H9 (cell line): ENCODE data around the gene ABCB11. TPM values are rescaled to one million over a fixed set of nuclear protein-coding genes. Genes with fewer than 3 reads are reported as not detected.

Experiments used
- DNase-seq: peaks from one replicate; pipeline ENCODE4 v3.0.0-alpha.2; 2017
- H2AFZ ChIP-seq: one replicate; pipeline ENCODE4 v1.6.1; 2013; ENCODE audit warnings: mild to moderate bottlenecking, low read length, control low read depth, moderate library complexity
- H2AK5ac ChIP-seq: 2 replicates; pipeline ENCODE4 v1.6.1; 2013; ENCODE audit warnings: low read length, control low read depth, mixed read lengths; ENCODE audit not compliant: insufficient read length
- H2BK120ac ChIP-seq: one replicate; pipeline ENCODE4 v1.6.1; 2013; ENCODE audit warnings: low read depth, mild to moderate bottlenecking, low read length, control low read depth, inconsistent platforms; ENCODE audit not compliant: poor library complexity, severe bottlenecking
- H2BK12ac ChIP-seq: 2 replicates; pipeline ENCODE4 v1.6.1; 2013; ENCODE audit warnings: low read length, control low read depth, mixed read lengths, low read depth; ENCODE audit not compliant: insufficient read length
- H2BK15ac ChIP-seq: 2 replicates; pipeline ENCODE4 v1.6.1; 2013; ENCODE audit warnings: low read depth, low read length, control low read depth
- H2BK20ac ChIP-seq: one replicate; pipeline ENCODE4 v1.6.1; 2013; ENCODE audit warnings: low read depth, mild to moderate bottlenecking, low read length, control low read depth, inconsistent platforms; ENCODE audit not compliant: poor library complexity, severe bottlenecking
- H2BK5ac ChIP-seq: 2 replicates; pipeline ENCODE4 v1.6.1; 2013; ENCODE audit warnings: low read length, control low read depth, mixed read lengths; ENCODE audit not compliant: insufficient read length
- H3K14ac ChIP-seq: 2 replicates; pipeline ENCODE4 v1.6.1; 2013; ENCODE audit warnings: low read length, control low read depth; ENCODE audit not compliant: insufficient read depth
- H3K18ac ChIP-seq: 2 replicates; pipeline ENCODE4 v1.6.1; 2013; ENCODE audit warnings: low read depth, mild to moderate bottlenecking, mixed read lengths, low read length, control low read depth; ENCODE audit not compliant: insufficient read length
- H3K23ac ChIP-seq: 2 replicates; pipeline ENCODE4 v1.6.1; 2013; ENCODE audit warnings: low read length, control low read depth, mixed read lengths, low read depth; ENCODE audit not compliant: insufficient read length
- H3K23me2 ChIP-seq: 2 replicates; pipeline ENCODE4 v1.6.1; 2013; ENCODE audit warnings: low read depth, mild to moderate bottlenecking, mixed read lengths, low read length, control low read depth; ENCODE audit not compliant: insufficient read length, poor library complexity, severe bottlenecking
- H3K27ac ChIP-seq: 2 replicates; pipeline ENCODE4 v1.5.1; 2013; ENCODE audit warnings: low read length, control low read depth, mixed read lengths, low read depth; ENCODE audit not compliant: insufficient read length
- H3K27me3 ChIP-seq: 2 replicates; pipeline ENCODE4 v1.6.1; 2013; ENCODE audit warnings: low read length, control low read depth, inconsistent platforms; ENCODE audit not compliant: insufficient read depth
- H3K4ac ChIP-seq: 2 replicates; pipeline ENCODE4 v1.6.1; 2013; ENCODE audit warnings: low read depth, mild to moderate bottlenecking, control low read depth, inconsistent platforms, low read length, moderate library complexity
- H3K4me1 ChIP-seq: 2 replicates; pipeline ENCODE4 v1.6.1; 2013; ENCODE audit warnings: low read length, control low read depth, inconsistent platforms; ENCODE audit not compliant: insufficient read depth
- H3K4me2 ChIP-seq: 2 replicates; pipeline ENCODE4 v1.6.1; 2013; ENCODE audit warnings: low read length, control low read depth, mixed read lengths; ENCODE audit not compliant: insufficient read length, insufficient read depth
- H3K56ac ChIP-seq: 2 replicates; pipeline ENCODE4 v1.6.1; 2013; ENCODE audit warnings: low read depth, mild to moderate bottlenecking, mixed read lengths, low read length, control low read depth; ENCODE audit not compliant: insufficient read length
- H3K79me1 ChIP-seq: 2 replicates; pipeline ENCODE4 v1.6.1; 2013; ENCODE audit warnings: low read depth, mild to moderate bottlenecking, moderate library complexity, low read length, control low read depth, inconsistent platforms; ENCODE audit not compliant: insufficient read depth, poor library complexity, severe bottlenecking
- H3K79me2 ChIP-seq: 2 replicates; pipeline ENCODE4 v1.6.1; 2013; ENCODE audit warnings: low read length, control low read depth, inconsistent platforms; ENCODE audit not compliant: insufficient read depth
- H3K9ac ChIP-seq: 2 replicates; pipeline ENCODE4 v1.6.1; 2013; ENCODE audit warnings: low read length, control low read depth, mixed read lengths; ENCODE audit not compliant: insufficient read length; ENCODE audit errors: extremely low read depth
- H3K9me3 ChIP-seq: one replicate; pipeline ENCODE4 v1.6.1; 2013; ENCODE audit warnings: low read depth, low read length, inconsistent platforms; ENCODE audit not compliant: control insufficient read depth
- H3T11ph ChIP-seq: one replicate; pipeline ENCODE4 v1.6.1; 2013; ENCODE audit warnings: mild to moderate bottlenecking, low read length, control low read depth, inconsistent platforms
- H4K20me1 ChIP-seq: one replicate; pipeline ENCODE4 v1.6.1; 2013; ENCODE audit not compliant: control insufficient read depth, insufficient read length, insufficient read depth
- H4K5ac ChIP-seq: 2 replicates; pipeline ENCODE4 v1.6.1; 2013; ENCODE audit warnings: low read depth, mild to moderate bottlenecking, mixed read lengths, low read length, control low read depth; ENCODE audit not compliant: insufficient read length
- H4K8ac ChIP-seq: replicated peaks from 2 replicates; pipeline ENCODE4 v1.6.1; 2013; ENCODE audit warnings: low read length, control low read depth, mixed read lengths, low read depth; ENCODE audit not compliant: insufficient read length
- H4K91ac ChIP-seq: 2 replicates; pipeline ENCODE4 v1.6.1; 2013; ENCODE audit warnings: low read depth, mild to moderate bottlenecking, moderate library complexity, mixed read lengths, low read length, control low read depth; ENCODE audit not compliant: insufficient read length
- H3K27ac Mint-ChIP-seq, 3 experiments: 2 replicates in 2 of 3; 3 replicates in 1 of 3; pipeline ENCODE4 v1.8.0; 2020 to 2021; ENCODE audit warnings: mixed read lengths in 3 of 3, mild to moderate bottlenecking in 1 of 3, moderate library complexity in 1 of 3
- H3K27me3 Mint-ChIP-seq: 2 replicates; pipeline ENCODE4 v1.8.0; 2021; ENCODE audit warnings: low read depth, mild to moderate bottlenecking, moderate library complexity, mixed read lengths
- H3K36me3 Mint-ChIP-seq, 3 experiments: 2 replicates in 2 of 3; 3 replicates in 1 of 3; pipeline ENCODE4 v1.8.0; 2020 to 2021; ENCODE audit warnings: low read depth in 3 of 3, mixed read lengths in 3 of 3; ENCODE audit not compliant: insufficient read depth in 1 of 3
- H3K4me1 Mint-ChIP-seq, 2 experiments: 2 replicates each; pipeline ENCODE4 v1.8.0; 2020; ENCODE audit warnings: mixed read lengths in 2 of 2
- H3K4me3 Mint-ChIP-seq, 2 experiments: 2 replicates in 1 of 2; 3 replicates in 1 of 2; pipeline ENCODE4 v1.8.0; 2020 to 2021; ENCODE audit warnings: mild to moderate bottlenecking in 2 of 2, mixed read lengths in 2 of 2, moderate library complexity in 1 of 2
- H3K9me3 Mint-ChIP-seq, 2 experiments: 2 replicates in 1 of 2; 3 replicates in 1 of 2; pipeline ENCODE4 v1.8.0; 2020; ENCODE audit warnings: mild to moderate bottlenecking in 2 of 2, mixed read lengths in 2 of 2, moderate library complexity in 1 of 2
- CTCF ChIP-seq: fragments of 200-600 bp; sonication (generic); conservative IDR thresholded peaks from 3 replicates; pipeline ENCODE4 v1.8.0; 2021; ENCODE audit warnings: antibody characterized with exemption, mild to moderate bottlenecking
- WGBS: extraction: QIAGEN DNeasy Blood & Tissue Kit; methylation state at CpG from one replicate; pipeline ENCODE4 v1.1.7; 2013; ENCODE audit warnings: missing lambda C conversion rate, low lambda C conversion rate, mixed read lengths; ENCODE audit not compliant: insufficient read length; ENCODE audit errors: extremely low coverage; 5-methylcytosine and 5-hydroxymethylcytosine counted together
- total RNA-seq: library from RNA; stranded (reverse); gene quantifications from 2 replicates; pipeline ENCODE4 v1.2.1, GENCODE V29; 2021

Gene ABCB11
- total RNA-seq, 1 experiment from 2014 or later, result not detected

DNA sequence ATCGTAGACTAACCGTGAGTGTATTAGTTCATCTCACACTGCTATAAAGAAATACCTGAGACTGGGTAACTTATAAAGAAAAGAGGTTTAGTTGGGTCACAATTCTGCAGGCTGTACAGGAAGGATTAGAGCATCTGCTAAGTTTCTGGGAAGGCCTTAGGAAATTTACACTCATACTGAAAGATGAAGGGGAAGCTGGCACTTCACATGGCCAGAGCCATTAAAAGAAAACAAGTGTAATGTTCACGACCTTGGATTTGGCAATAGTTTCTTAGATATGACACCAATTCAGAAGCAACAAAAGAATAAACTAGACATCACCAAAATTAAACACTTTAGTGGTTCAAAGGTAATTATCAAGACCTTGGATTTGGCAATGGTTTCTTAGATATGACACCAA is 23.8 kb downstream of the ABCB11 start:
- Mint-ChIP-seq H3K4me3 (no peak overlapping the region), H3K9me3 (no peaks in the 10 kb centered on the region; a peak in 1 of 5 replicates), H3K27ac (no peak overlapping the region), H3K4me1 (peaks cover 8 to 14% of the 10 kb centered on the region in 2 experiments), H3K27me3 (no peaks in the 10 kb centered on the region), H3K36me3 (no peaks in the 10 kb centered on the region)
- Histone ChIP-seq H2BK120ac (no peak overlapping the region), H3K27ac (no peak overlapping the region), H3K27me3 (no peaks in the 10 kb centered on the region), H3K79me2 (no peaks in the 10 kb centered on the region), H3K9ac (no peak overlapping the region), H4K5ac (no peak overlapping the region), H2BK12ac (no peak overlapping the region), H2BK20ac (no peak overlapping the region), H2AK5ac (no peak overlapping the region), H4K20me1 (no peaks in the 10 kb centered on the region), H2BK15ac (no peak overlapping the region), H2BK5ac (no peak overlapping the region), H3K9me3 (no peaks in the 10 kb centered on the region), H3K56ac (no peak overlapping the region), H3T11ph (no peak overlapping the region), H3K4me1 (no peaks in the 10 kb centered on the region), H3K4me2 (no peak overlapping the region), H4K8ac (no peak overlapping the region), H3K23ac (no peak overlapping the region), H3K18ac (no peak overlapping the region), H3K4ac (no peak overlapping the region), H3K23me2 (no peaks in the 10 kb centered on the region), H4K91ac (no peak overlapping the region), H2AFZ (no peak overlapping the region), H3K14ac (no peak overlapping the region), H3K79me1 (no peaks in the 10 kb centered on the region)
- no peak for TF ChIP-seq CTCF
- DNase-seq, result no peak
- no CpG with 5 or more reads among the region's 3 CpGs for WGBS
